Right lobe of liver (tissue), 6 donors: ENCODE measurements around the gene PC. TPM values are rescaled to one million over a fixed set of nuclear protein-coding genes. Genes with fewer than 3 reads are reported as not detected.

Experiments
- ATAC-seq, 4 donors: fragments of 200-7000 bp; cut with Tn5 transposase; one replicate each; pipeline ENCODE4 v1.9.1; 2020; ENCODE audit warnings: mild to moderate bottlenecking in 4 of 4, moderate library complexity in 4 of 4
- DNase-seq, 3 donors: peaks; one replicate each; pipeline ENCODE4 v3.0.0-alpha.2; 2020
- H3K27ac ChIP-seq, 3 donors: fragments of 200-600 bp; one replicate each; pipeline ENCODE4 v1.8.0; 2022
- H3K27me3 ChIP-seq, 2 donors: fragments of 200-600 bp; one replicate each; pipeline ENCODE4 v1.8.0; 2022
- H3K36me3 ChIP-seq, 4 donors: fragments of 200-600 bp; sonication (generic) in 1 of 4; one replicate each; pipeline versions ENCODE4 v1.5.1 to v1.8.0; 2017 to 2022; ENCODE audit warnings: control low read depth in 1 of 4
- H3K4me1 ChIP-seq, 4 donors: fragments of 200-600 bp; sonication (generic) in 1 of 4; one replicate each; pipeline versions ENCODE4 v1.5.1 to v1.8.0; 2017 to 2022; ENCODE audit warnings: control low read depth in 1 of 4
- H3K4me3 ChIP-seq, 3 donors: fragments of 200-600 bp; one replicate each; pipeline ENCODE4 v1.8.0; 2022
- H3K9me3 ChIP-seq, 4 donors: fragments of 200-600 bp; sonication (generic) in 1 of 4; one replicate each; pipeline versions ENCODE4 v1.5.1 to v1.8.0; 2017 to 2022; ENCODE audit warnings: control low read depth in 1 of 4
- CTCF ChIP-seq, 4 donors: fragments of 200-600 bp in 3 of 4; fragments of 450-650 bp in 1 of 4; IDR thresholded peaks; one replicate each; pipeline versions ENCODE4 v1.5.1 to v1.8.0; 2016 to 2022; ENCODE audit warnings: antibody characterized with exemption in 4 of 4, mild to moderate bottlenecking in 2 of 4
- POLR2A ChIP-seq: fragments of 450-650 bp; IDR thresholded peaks from one replicate; pipeline ENCODE4 v1.6.1; 2017; ENCODE audit warnings: antibody characterized with exemption, mild to moderate bottlenecking
- WGBS: methylation state at CpG from one replicate; pipeline ENCODE4 v1.1.6; 2018; ENCODE audit warnings: low coverage, low lambda C conversion rate; ENCODE audit not compliant: insufficient coverage; ENCODE audit errors: missing lambda C conversion rate; 5-methylcytosine and 5-hydroxymethylcytosine counted together
- intact Hi-C, 2 donors: fragments of 100-400 bp; cut with DNase I; formaldehyde crosslinking; loops; one replicate each; pipeline versions ENCODE4 v1.11.2 to v1.14.1; 2022
- total RNA-seq, 6 experiments: library from RNA; depleted of rRNA in 2 of 6; stranded (reverse); fragments of >200 nt in 2 of 6; fragmentation: NEBNext Ultra II Directional in 3 of 6; extraction: Animal tissue kit (Norgen Biotek cat#: 25700) in 3 of 6; gene quantifications; one replicate each; pipeline versions ENCODE4 v1.1.0 to v1.2.4, GENCODE V29; 2016 to 2023
- donor health status: DM: no; HTN: yes; CAD: no.
- donor health status: DM: no; HTN: no; CAD: no.
- donor health status: DM: no; HTN: no; CAD: no.
- donor health status: DM: no; HTN: yes; CAD: no.
- donor health status: DM: no; HTN: yes; CAD: no.

Gene PC
- total RNA-seq, 6 experiments from 2014 or later: 265 to 457 (median 317) TPM

GRCh38 chr11:66861038-66861773, 97.0 kb downstream of the PC start:
- H3K27me3 ChIP-seq: no peaks in the 10 kb centered on the region
- peaks cover 0 to 9% (median 0%) of the 10 kb centered on the region in 4 donors for H3K4me1 ChIP-seq
- H3K36me3 ChIP-seq: peaks cover 0 to 61% (median 18%) of the 10 kb centered on the region in 4 donors
- TF ChIP-seq POLR2A (no peak), CTCF (IDR thresholded peaks at IDR 0.05) (no peak)
- 96% methylated on average over 12 of the region's 32 CpGs for WGBS
- ATAC-seq (no peak), DNase-seq (no peak)
- H3K4me3 ChIP-seq: no peak overlapping the region
- H3K27ac ChIP-seq: no peak overlapping the region
- H3K9me3 ChIP-seq: no peaks in the 10 kb centered on the region
- intact Hi-C loops: no loop called here

GRCh38 chr11:66860449-66860831, 97.7 kb downstream of the PC start:
- no peak for TF ChIP-seq CTCF (IDR thresholded peaks at IDR 0.05)
- no peak for TF ChIP-seq POLR2A
- ATAC-seq: no peak
- Histone ChIP-seq H3K4me3 (no peak overlapping the region), H3K4me1 (peaks cover 0 to 9% (median 0%) of the 10 kb centered on the region in 4 donors), H3K27me3 (no peaks in the 10 kb centered on the region), H3K9me3 (no peaks in the 10 kb centered on the region), H3K36me3 (peaks cover 0 to 53% (median 14%) of the 10 kb centered on the region in 4 donors), H3K27ac (no peak overlapping the region)
- intact Hi-C loops: no loop called here
- WGBS: no CpG with 5 or more reads among the region's 18 CpGs
- peak in 1 of 3 donors; percentile 55 for DNase-seq

GRCh38 chr11:66859686-66860448, 98.3 kb downstream of the PC start:
- 83% methylated on average over 12 of the region's 41 CpGs for WGBS
- intact Hi-C loops: loop anchor here in 1 of 2 donors (10.0 kb wide), 1 partner anchor 85 kb away; no protein-coding TSS in a partner anchor

More at GRCh38 chr11:66859686-66860448, 98.3 kb downstream of the PC start:
- Histone ChIP-seq H3K36me3 (peaks cover 0 to 48% (median 14%) of the 10 kb centered on the region in 4 donors), H3K27me3 (no peaks in the 10 kb centered on the region), H3K9me3 (no peaks in the 10 kb centered on the region), H3K4me1 (peaks cover 0 to 9% (median 0%) of the 10 kb centered on the region in 4 donors), H3K27ac (no peak overlapping the region), H3K4me3 (no peak overlapping the region)
- ATAC-seq (peak; percentile 1 to 39 (median 20)), DNase-seq (peak in 2 of 3 donors; percentile 50 to 70)
- no peak for TF ChIP-seq CTCF (IDR thresholded peaks at IDR 0.05)
- TF ChIP-seq POLR2A: no peak
